GM19193 (cell line): ENCODE data around the gene RUNX2.

Source experiments
- POLR2A ChIP-seq: IDR thresholded peaks from 4 replicates; pipeline ENCODE4 v1.6.1; 2011; ENCODE audit not compliant: insufficient read depth, insufficient read length; ENCODE audit errors: extremely low read depth

Gene RUNX2

DNA sequence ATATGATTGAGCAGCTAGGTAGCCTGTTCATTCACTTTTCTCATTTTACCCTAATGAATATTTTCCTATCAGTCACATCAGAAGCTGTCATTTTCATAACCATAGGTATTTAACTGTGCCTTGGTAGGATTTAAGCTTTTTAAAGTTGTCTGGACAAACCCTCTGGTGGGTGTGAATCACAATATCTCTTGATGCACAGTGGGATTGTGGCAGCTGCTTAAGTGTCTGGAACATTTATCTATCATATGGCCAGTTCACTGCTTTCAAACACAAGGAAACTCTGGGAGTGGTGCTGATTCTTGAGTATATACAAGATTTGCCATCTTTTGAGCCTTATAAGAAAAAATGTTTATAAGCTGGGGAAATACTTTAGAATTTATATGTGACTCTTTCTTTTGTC, 136.6 kb downstream of the RUNX2 start:
- TF ChIP-seq POLR2A = no peak

DNA sequence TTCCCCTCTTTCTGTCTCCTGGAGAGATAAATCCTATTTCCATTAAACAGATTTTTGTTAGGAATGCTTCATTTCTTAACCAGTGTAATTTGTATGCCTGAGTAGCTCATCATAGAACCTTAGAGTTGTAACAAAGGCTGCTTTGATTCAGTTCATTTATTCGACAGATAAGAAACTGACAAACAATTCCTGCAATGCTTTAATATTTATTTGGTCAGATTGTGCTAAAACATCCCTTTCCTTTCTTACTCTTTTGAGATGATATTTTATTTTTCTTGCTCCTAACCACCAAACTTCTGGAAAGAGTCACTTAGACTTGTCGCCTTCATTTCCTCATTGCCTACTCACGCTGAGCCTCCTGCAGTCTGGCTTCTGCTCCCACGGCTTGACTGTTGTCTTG, 138.6 kb downstream of the RUNX2 start:
- no peak for TF ChIP-seq POLR2A

DNA sequence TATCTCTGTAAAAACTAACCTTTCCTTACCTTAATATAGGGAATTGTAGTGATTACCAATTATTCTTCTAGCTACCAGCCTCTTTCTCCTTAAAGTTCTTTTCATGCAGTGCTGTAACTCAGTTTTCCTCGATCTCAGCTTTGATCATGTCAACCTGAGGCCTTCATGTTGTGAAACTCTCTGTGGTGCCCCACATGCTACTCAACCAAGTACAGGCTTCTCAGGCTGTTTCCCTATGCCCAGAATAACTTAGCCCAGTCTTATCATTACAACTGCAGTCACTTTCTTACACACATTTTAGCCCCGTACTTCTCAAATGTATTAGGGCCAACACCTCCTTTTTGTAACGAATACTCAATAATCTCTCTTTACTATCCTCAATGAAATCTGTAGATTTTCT, 139.7 kb downstream of the RUNX2 start:
- TF ChIP-seq POLR2A = no peak

DNA sequence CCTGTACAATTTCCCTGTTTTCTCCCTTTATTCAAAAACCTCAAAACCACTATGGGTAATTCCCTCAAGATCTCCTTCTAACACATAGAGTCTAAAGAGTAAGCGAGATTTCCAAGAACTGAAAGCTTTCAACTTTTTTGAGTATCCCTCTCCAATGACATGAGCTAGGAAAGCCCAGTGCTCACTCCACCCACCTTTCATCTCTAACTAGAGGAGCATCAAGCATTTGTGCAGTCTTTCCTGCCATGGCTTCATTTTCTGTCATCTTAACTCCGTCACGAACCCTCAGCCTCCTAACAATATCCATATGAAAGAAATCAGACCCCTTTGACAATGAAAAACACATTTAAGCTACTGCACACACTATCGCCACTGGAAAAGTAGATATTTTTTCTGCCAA, 141.5 kb downstream of the RUNX2 start:
- no peak for TF ChIP-seq POLR2A

DNA sequence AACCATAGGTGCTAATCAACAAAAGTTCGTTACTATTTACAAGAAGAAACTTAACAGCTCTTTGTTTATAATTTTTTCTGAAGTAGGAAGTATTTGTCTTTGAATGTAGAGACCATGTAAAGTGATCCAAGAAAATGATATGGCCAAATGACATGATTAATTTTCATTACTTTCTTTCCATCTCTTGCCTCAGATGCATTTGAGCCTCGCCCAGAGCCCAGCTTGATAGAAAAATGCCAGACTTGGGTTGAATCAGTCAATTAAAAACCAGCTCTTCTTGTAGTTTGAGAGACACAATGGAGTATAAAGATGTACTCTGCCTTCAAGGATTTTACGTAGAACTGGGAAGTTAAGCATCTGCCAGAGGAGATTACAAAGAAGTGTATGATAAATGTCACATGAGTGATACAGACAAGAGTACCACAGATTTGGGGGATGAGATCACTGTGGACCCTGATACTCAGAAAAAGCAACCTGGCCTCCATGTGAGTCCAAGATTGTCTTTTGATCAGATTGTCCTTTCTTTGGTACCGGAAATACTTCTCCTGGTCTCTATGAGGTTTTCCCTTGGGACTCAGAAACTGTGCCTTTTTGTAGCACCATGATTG, 142.1 kb downstream of the RUNX2 start:
- TF ChIP-seq POLR2A = no peak

DNA sequence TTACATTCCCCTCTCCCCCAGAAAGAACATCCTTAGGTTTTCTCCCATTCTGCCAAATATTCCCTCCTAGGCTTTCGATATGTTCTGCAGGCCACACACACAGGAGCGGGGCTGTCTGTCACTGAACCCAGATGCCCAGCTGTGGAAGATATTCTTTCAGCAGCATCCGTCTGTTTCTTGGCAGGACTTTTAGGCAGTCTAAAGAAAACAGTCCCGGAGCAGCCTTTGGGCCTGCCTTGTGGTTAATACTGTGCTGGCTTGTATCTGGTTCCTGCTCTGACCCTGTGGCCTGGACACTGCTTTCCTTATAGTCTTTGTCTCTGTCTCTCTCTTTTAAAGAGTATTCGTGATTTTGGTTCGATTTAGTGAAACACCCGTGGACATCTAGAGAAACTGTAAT, 144.3 kb downstream of the RUNX2 start:
- no peak for TF ChIP-seq POLR2A

DNA sequence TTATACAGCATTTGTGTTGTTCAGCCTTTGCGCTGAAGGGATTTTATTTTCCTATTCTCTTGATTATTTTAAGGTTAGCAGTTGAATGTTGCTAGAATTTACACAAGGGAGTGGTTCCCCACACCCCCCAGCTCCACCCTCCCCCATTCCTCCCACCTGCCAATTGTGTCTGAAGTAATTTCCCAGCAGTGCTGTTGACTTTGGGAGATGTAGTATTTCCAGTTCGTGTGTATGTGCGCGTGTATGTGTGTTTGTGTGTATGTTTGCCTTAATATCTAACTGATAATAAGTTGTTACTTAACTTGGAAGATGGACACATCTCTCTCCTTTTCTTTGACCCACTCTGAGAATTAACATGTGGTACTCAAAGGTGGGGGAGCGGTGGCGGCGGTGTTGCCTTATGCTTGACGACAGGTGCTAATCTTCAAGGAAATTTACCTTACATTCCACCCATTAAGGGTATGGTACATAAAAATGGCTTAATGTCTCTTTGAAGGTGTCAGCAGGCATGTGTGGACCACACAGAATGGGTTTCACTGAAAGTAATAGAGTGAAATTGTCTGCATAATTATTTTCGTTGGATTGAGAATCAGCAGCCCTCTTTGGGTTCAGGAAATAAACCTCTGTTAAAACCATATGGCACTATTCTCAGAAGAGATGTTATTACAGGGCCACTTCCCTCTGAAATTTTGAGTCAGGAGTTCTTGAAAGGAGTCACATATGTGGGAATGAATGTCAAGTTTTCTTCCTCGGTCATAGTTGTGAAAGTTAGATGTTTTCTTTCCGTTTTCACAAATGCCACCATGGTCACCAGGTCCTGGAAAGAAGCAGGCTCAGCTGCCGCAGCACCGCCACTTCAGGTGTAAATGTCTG, 145.2 kb downstream of the RUNX2 start:
- no peak for TF ChIP-seq POLR2A

DNA sequence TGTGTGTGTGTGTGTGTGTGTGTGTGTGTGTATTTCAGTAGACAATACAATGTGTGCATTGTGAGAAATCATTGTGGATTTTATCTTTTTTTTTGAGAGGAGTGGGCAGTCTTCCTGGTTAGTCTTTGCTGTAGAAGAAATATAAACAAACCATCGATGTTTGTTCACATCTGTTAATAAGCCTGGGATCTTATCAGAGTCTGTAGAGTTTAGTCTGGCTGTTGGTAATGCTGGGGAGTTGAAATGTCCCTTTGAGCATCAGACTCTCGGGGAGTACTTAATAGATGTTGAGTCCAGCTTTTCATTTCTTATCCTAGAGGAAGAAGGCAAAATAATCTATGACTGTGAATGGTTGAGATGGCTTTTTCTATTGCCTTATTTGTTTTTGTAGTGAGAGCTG, 146.2 kb downstream of the RUNX2 start:
- TF ChIP-seq POLR2A = no peak

DNA sequence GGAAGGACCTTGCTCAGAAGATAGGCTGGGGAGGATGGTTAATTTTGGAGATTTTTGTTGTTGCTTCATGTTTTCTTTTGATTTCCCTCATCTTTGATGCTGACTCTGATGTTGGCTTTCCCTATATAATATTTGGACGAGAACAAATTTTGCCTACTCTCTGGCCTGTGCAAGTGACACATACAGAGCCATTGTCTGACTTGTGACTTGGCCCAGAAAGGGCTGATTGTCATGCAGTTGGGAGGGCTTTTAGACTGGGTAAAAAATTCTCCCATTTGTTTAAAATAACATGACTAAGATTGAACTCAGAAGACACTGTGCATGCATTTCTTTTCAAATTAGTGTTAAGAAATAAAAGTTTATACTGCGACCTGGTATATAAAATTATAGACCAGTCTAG, 148.2 kb downstream of the RUNX2 start:
- TF ChIP-seq POLR2A = no peak

DNA sequence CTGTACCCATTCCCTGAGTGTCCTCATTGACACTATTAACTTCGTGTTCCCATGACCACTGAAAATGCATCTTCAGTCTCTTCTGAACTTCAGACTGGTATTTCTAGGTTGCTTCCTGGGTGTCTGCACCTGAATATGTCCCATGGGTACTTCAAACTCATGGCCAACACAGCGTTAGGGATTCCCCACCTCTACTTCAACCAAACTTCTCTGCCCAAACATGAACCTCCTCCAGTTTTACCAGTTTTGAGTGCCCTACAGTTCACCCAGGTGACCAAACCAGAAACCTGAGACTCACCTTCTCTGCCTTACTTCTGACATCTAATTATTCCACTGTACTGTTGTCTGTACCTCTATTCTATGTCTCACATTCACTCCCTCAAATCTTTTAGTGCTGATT, 149.1 kb downstream of the RUNX2 start:
- TF ChIP-seq POLR2A = no peak

DNA sequence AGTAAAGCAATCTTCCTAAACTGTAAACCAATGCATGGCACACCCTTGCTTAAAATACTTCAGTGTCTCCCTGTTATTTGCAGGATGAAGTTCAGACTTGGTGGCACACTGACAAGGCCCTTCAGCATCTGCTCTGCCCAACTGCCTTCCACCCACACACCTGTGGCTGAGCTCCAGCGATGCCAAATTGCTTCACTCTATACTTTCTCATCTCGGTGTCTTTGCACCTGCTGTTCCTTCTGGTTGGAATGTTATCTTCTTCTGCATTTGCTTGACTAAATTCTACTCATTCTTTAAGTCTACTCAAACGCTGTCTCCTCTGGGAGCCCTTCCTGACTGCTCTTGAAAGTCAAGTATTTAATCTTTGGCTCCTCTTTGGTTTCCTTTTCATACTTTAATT, 149.7 kb downstream of the RUNX2 start:
- TF ChIP-seq POLR2A = no peak

DNA sequence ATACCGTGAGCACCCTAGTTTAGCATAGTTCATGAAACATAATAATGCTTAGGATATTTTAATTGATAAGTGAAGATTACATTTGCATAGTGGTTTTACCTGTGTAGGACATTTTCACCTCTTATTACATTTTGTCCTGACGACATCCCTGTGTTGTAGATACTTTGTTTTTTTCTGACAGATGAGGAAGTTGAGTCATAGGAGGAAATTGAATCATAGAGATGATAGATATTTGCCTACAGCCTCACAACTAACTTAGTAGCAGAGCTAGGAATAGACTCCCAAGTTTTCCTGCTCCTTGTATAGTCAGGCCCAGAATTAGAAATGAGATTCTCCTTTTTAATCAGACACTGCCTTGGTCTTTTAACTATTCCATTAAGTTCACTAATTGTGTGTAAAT, 150.1 kb downstream of the RUNX2 start:
- TF ChIP-seq POLR2A = no peak

DNA sequence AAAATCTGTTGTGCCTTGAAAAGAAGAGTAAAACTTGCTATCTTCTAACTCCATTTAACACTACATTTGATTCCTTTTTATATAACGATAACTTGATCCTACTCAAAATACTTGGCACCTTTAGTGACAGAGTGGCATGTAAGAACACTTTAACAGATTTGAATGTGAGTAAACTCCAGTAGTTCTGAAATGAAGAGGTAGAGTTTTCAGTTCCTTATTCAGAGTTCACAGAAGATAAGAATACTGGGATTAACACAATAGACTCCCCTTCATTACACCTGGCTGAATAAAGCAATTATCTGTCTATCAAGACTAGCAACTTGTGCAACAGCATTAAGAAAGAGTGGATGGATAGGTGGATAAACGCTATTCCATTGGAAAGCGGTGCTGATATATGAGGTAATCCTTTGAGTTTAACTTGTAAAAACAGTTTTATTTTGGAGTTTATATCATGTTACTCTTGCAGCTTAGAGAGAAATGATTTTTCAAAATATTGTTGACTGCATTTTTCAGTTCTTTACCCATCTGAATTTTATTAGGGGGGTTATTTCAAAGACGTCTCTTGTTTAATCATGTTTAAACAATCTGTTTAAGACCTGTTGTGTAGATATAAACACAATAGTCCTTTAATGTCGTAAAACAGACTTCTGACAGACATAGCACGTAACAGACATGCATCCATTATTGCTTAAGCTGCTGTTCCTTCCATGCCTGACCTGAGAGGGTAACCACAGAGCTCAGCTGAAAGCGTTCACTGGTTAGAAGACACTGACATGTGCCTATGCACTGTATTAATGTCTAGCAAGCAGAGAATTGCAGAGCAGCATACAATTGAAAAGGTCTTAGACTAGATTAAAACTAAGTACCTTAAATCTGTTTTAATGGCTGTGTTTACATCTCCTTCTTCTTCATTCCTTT, 152.0 kb downstream of the RUNX2 start:
- TF ChIP-seq POLR2A = no peak

DNA sequence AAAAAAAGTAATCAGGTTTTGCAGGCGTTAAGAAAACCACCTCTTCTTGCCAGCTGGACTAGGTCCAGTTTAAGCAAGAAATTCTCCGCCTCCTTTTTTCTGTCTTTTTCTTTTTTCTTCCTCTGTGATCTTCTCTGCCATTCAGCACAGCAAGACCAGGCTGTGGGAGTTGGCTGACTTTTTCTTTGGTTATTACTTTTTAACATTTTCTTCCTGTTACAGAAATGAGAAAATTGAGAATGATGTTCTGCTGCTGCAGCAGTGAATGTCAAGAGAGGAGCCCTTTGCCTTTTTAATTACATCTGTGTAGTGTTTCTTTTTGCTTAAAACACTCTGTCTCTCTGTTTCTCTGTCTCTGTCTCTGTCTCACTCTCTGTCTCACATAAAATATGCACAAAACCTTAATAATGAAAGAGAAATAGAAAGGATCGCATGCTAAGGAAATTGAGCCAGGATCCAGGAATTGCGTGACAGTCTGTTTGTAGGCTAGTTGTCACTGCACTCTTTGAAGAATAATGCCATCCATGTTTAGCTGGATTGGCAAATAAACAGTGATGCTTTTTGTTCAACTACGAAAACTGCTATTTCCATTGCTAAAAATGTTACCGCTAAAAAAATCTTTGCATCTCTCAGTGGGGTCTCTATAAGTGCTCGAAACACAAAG, 152.8 kb downstream of the RUNX2 start:
- TF ChIP-seq POLR2A = no peak

DNA sequence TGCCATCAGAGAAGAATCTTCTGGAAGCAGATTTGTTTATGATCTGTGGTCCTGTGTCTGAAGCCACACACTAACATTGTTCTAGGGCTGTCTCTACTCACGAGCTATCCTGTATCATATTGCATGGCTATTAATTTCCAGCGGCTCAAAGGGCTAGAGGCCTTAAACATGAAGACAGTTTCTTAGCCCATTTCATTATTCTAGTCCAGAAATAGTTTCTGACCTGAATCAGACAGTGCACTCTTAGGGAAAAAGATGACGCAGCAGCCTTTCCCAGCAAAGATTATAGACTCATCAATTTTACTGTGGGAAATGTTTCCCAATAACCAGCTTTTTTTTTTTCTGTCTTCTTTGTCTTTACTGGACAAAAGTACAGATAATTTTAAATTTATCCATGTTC, 154.9 kb downstream of the RUNX2 start:
- no peak for TF ChIP-seq POLR2A
